ENCODE results near the gene PCSK6.

The PCSK6 gene

GRCh38 chr15:101349047-101349951 is 140.2 kb downstream of the PCSK6 start:
- H3K4me3 ChIP-seq (replicated peaks; ENCODE audit: low read depth, low read length): no peak overlapping the region
- H3K36me3 ChIP-seq (ENCODE audit: control insufficient read depth, insufficient read depth, low read length): no peaks in the 10 kb centered on the region
- no peak for TF ChIP-seq CTCF (IDR thresholded peaks at IDR 0.05; ENCODE audit: insufficient read depth, low read length, poor library complexity, severe bottlenecking)
- no peaks in the 10 kb centered on the region; the same call in 1 of the 2 replicates for H3K27me3 ChIP-seq (replicated peaks; ENCODE audit: control insufficient read depth, insufficient read depth, low read length)
- DNase-seq (ENCODE audit: extremely low read depth, insufficient read length): no peak

- Histone ChIP-seq H3K4me3 (replicated peaks; ENCODE audit: low read depth, low read length) (no peak overlapping the region), H3K36me3 (ENCODE audit: control insufficient read depth, insufficient read depth, low read length) (no peaks in the 10 kb centered on the region), H3K27me3 (replicated peaks; ENCODE audit: control insufficient read depth, insufficient read depth, low read length) (no peaks in the 10 kb centered on the region; the same call in 1 of the 2 replicates)
- DNase-seq (ENCODE audit: extremely low read depth, insufficient read length): no peak
- no peak for TF ChIP-seq CTCF (IDR thresholded peaks at IDR 0.05; ENCODE audit: insufficient read depth, low read length, poor library complexity, severe bottlenecking)
Measured at GRCh38 chr15:101348643-101349042, 140.9 kb downstream of the PCSK6 start.

- no peak for TF ChIP-seq CTCF (IDR thresholded peaks at IDR 0.05; ENCODE audit: insufficient read depth, low read length, poor library complexity, severe bottlenecking)
- no peaks in the 10 kb centered on the region for H3K36me3 ChIP-seq (ENCODE audit: control insufficient read depth, insufficient read depth, low read length)
Measured at GRCh38 chr15:101348015-101348414, 141.5 kb downstream of the PCSK6 start.

GRCh38 chr15:101347454-101347853 is 142.1 kb downstream of the PCSK6 start:
- DNase-seq (ENCODE audit: extremely low read depth, insufficient read length): no peak
- no peak overlapping the region for H3K4me3 ChIP-seq (replicated peaks; ENCODE audit: low read depth, low read length)
- TF ChIP-seq CTCF (IDR thresholded peaks at IDR 0.05; ENCODE audit: insufficient read depth, low read length, poor library complexity, severe bottlenecking): no peak
- no peaks in the 10 kb centered on the region; the same call in 1 of the 2 replicates for H3K27me3 ChIP-seq (replicated peaks; ENCODE audit: control insufficient read depth, insufficient read depth, low read length)
- no peaks in the 10 kb centered on the region for H3K36me3 ChIP-seq (ENCODE audit: control insufficient read depth, insufficient read depth, low read length)

More at GRCh38 chr15:101348015-101348414, 141.5 kb downstream of the PCSK6 start:
- Histone ChIP-seq H3K27me3 (replicated peaks; ENCODE audit: control insufficient read depth, insufficient read depth, low read length) (no peaks in the 10 kb centered on the region; the same call in 1 of the 2 replicates), H3K4me3 (replicated peaks; ENCODE audit: low read depth, low read length) (no peak overlapping the region)
- DNase-seq (ENCODE audit: extremely low read depth, insufficient read length): no peak

- no peak for TF ChIP-seq CTCF (IDR thresholded peaks at IDR 0.05; ENCODE audit: insufficient read depth, low read length, poor library complexity, severe bottlenecking)
- H3K27me3 ChIP-seq (replicated peaks; ENCODE audit: control insufficient read depth, insufficient read depth, low read length): no peaks in the 10 kb centered on the region; the same call in 1 of the 2 replicates
- H3K36me3 ChIP-seq (ENCODE audit: control insufficient read depth, insufficient read depth, low read length): no peaks in the 10 kb centered on the region
- no peak for DNase-seq (ENCODE audit: extremely low read depth, insufficient read length)
- no peak overlapping the region for H3K4me3 ChIP-seq (replicated peaks; ENCODE audit: low read depth, low read length)
Measured at GRCh38 chr15:101346928-101347327, 142.6 kb downstream of the PCSK6 start.

Measured in GM06990 (cell line).